Measurements from ENCODE around the gene RTL1. TPM values are rescaled to one million over a fixed set of nuclear protein-coding genes. Genes with fewer than 3 reads are reported as not detected.

The RTL1 gene
- total and polyA plus RNA-seq, 12 donors, result not detected

GRCh38 chr14:100839681-100840111 lies 63.8 kb downstream of the RTL1 start:
- intact Hi-C loops (cut with DNase I), result no loop called here
- H3K4me3 ChIP-seq, result no peak overlapping the region
- H3K9me3 ChIP-seq, result no peaks in the 10 kb centered on the region
- H3K27ac ChIP-seq, result no peak overlapping the region
- peaks cover 0 to 37% (median 21%) of the 10 kb centered on the region in 7 donors for H3K27me3 ChIP-seq
- WGBS, 2 donors, result 49 to 51% methylated on average over 14 of the region's 14 CpGs
- ATAC-seq, result peak in 2 of 8 donors; percentile 13 to 17
- DNase-seq, result no peak
- H3K4me1 ChIP-seq, result peaks cover 0 to 6% (median 0%) of the 10 kb centered on the region in 9 donors
- TF ChIP-seq CTCF (IDR thresholded peaks at IDR 0.05), result no peak
- no peaks in the 10 kb centered on the region for H3K36me3 ChIP-seq

DNA sequence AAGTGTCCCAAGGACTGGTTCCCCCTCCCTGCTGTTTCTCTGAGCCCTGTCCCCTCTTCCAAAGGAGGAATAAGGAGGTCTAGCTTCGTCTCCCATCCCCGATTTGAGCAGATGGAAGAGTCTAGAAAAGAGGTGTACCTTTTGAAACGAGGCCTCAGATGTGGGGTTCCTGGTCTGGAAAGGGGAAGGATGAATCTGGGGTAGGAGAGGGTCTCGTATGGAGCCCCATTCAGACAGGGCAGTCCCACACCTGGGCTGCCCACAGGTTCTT lies 64.3 kb downstream of the RTL1 start:
- Histone ChIP-seq H3K27ac (no peak overlapping the region), H3K36me3 (no peaks in the 10 kb centered on the region)
- WGBS, 2 donors, result 55 to 63% methylated on average over 4 of the region's 4 CpGs

DNA sequence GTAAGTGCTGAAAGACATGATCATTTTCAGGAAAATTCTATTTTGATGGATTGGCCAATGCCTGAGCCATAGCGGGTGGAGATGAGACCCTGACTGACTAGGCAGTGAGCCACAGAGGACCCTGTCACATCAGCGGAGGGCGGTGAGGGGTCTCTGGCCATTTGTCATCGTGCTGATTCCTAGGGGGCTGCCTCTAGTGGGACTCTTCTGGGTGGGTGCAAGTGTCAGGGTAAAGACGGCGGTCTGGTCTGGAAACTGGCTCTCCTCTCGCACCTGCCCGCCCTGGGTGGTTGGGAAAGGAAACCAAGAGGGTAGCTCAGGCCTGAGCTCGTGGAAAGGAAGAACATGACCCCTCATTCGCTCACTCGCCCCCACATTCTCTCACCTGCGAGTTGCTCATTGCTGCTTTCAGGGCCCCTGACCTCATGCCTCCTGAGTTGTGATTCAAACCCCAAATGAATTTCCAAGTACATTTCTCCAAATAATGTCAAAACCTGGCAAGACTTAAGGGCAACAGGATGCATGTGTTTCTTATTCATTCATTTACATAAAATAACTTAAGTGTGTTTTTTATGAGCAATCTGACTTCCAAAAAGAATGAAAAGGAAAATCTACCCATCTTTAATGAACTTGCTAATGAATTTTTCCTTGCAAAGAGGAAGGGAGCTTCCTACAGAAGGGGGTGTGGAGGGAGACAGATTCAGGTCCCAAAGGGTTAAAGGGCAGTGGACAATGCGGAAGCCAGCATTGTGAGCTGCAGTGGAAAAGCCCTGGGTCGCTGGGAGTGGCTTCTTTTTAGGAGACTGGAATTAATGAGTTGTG lies 64.8 kb downstream of the RTL1 start:
- Histone ChIP-seq H3K27me3 (peaks cover 0 to 34% (median 17%) of the 10 kb centered on the region in 7 donors), H3K27ac (no peak overlapping the region), H3K4me3 (no peak overlapping the region), H3K4me1 (peaks cover 0 to 6% (median 0%) of the 10 kb centered on the region in 9 donors), H3K9me3 (no peaks in the 10 kb centered on the region), H3K36me3 (no peaks in the 10 kb centered on the region)
- 77 to 79% methylated on average over 14 of the region's 14 CpGs for WGBS, 2 donors
- TF ChIP-seq CTCF (IDR thresholded peaks at IDR 0.05), result no peak
- DNase-seq (no peak), ATAC-seq (no peak)
- intact Hi-C loops (cut with DNase I), result no loop called here

More for the DNA sequence above, 64.3 kb downstream of the RTL1 start:
- no peak for TF ChIP-seq CTCF (IDR thresholded peaks at IDR 0.05)
- H3K4me3 ChIP-seq, result no peak overlapping the region
- DNase-seq, result no peak
- ATAC-seq, result no peak
- H3K9me3 ChIP-seq, result no peaks in the 10 kb centered on the region
- H3K4me1 ChIP-seq, result peaks cover 0 to 6% (median 0%) of the 10 kb centered on the region in 9 donors
- intact Hi-C loops (cut with DNase I), result no loop called here
- H3K27me3 ChIP-seq, result peaks cover 0 to 37% (median 22%) of the 10 kb centered on the region in 7 donors

DNA sequence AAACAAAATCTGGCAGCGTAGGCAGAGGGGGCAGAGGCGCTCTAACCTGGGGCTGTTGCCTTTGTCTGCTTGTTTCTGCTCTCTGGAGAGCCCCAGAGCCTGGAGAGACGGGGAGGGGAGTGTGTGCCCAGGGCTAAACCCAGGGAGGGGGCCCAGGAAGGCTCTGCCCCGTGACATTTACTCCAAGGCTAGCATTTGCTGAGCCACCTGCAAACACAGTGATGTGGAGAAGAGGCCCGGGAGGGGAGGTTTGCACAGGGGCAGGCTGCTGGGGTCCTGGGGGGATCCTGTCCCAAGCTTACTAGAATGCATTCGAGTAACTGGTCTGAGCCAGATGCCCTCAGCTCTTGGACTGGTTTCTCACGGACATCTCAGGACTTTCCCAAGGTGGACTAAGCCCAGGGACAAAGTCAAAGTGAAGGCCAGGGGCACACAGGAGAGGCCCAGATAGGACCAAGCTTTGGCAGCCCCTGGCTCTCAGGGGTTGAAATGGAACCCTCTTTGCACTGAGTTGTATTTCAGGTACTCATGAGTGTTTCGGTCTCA lies 65.6 kb downstream of the RTL1 start:
- Histone ChIP-seq H3K9me3 (no peaks in the 10 kb centered on the region), H3K36me3 (no peaks in the 10 kb centered on the region), H3K27ac (no peak overlapping the region), H3K4me1 (peaks cover 0 to 2% (median 0%) of the 10 kb centered on the region in 9 donors), H3K27me3 (peaks cover 0 to 38% (median 14%) of the 10 kb centered on the region in 7 donors), H3K4me3 (no peak overlapping the region)
- intact Hi-C loops (cut with DNase I), result no loop called here
- TF ChIP-seq CTCF (IDR thresholded peaks at IDR 0.05), result no peak
- 85 to 87% methylated on average over 8 of the region's 8 CpGs for WGBS, 2 donors
- ATAC-seq (no peak), DNase-seq (no peak)
